GM18526 (cell line): Measurements from ENCODE around the gene PDIA4.

Experiments used
- POLR2A ChIP-seq: IDR thresholded peaks from 3 replicates; pipeline ENCODE4 v1.6.1; 2011; ENCODE audit not compliant: insufficient read length; ENCODE audit errors: extremely low read depth

Gene PDIA4

DNA sequence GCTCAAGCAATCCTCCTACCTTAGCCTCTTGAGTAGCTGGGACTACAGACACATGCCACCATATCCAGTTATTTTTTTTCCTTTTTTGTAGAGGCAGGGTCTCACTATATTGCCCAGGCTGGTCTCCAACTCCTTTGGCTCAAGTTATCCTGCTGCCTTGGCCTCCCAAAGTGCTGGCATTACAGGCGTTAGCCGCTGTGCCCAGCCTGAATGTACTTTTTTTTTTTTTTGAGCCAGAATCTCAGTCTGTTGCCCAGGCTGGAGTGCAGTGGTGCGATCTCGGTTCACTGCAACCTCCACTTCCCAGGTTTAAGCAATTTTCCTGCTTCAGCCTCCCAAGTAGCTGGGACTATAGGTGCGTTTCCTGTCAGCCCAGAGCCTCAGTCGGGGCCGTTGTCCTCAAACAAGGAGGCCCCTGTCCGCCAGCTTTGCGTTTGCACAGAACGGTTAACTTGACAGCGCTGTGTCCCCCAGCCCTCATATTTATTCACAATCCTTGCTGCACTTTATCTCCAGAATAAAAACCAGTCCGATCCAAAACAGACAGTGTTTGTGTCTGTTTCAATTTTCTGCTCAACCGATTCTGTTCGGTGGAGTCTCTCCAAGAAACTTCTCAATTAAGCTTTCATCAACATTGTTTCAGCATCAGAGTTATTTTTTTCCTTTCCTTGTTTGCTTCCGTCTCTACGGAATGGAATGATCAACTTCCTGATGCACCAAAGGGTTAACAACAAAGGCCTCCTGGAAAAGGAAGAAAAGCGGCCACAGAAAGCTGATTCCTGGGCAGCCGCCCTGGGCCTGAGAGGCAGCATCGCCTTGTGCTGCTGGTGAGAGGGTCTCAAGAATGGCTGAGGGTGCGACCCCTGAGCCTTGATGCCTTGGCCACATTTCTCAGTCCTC, 64.5 kb downstream of the PDIA4 start:
- no peak for TF ChIP-seq POLR2A

DNA sequence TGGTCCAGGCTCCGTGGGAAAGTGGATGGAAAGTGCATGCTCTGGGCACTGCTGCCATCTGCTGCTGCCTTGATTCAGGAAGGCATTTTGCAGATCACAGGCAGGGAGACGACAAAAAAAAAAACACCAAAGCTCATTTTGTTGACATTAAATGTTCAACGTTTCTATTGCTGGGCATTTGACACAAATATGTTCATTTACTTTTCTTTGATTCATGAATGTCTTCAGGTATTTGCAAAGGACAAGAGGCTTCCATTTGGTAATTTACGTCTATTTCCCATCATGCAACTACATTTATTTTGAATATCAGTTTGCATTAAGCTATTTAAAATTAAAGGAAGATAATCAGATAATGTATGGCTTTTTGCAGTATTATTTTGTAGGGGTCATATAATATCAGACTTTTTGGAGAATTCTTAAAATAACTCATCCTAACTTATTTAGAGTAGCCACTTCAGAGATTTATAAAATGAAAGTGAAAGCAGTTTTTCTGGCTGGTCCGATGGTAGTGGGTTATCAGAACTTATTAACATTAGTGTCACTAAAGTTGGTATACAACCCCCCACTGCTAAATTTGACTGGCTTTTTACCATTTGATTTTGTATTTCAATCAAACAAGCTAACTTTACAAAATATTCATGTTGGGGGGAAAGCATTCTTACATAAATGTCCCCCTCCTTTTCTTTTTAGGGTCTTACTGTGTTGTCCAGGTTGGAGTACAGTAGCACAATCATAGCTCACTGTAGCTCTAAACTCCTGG, 65.3 kb downstream of the PDIA4 start:
- no peak for TF ChIP-seq POLR2A

DNA sequence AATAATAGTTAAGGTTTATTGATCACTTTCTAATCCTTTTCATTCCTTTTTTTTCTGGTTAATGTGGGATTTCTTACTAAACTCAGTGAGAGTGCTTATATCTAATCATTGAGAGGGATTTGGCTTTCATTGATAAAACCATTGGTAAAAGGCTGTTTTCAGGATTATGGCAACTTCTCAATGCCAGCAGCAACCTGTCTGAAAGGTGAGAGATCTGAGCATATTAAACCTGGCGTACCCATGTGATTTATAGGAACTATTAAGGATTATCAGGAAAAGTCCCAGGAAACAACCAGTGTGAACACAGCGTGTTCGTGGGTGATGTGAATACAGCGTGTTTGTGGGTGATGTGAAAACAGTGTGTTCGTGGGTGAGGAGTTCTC, 65.9 kb downstream of the PDIA4 start:
- TF ChIP-seq POLR2A: no peak

DNA sequence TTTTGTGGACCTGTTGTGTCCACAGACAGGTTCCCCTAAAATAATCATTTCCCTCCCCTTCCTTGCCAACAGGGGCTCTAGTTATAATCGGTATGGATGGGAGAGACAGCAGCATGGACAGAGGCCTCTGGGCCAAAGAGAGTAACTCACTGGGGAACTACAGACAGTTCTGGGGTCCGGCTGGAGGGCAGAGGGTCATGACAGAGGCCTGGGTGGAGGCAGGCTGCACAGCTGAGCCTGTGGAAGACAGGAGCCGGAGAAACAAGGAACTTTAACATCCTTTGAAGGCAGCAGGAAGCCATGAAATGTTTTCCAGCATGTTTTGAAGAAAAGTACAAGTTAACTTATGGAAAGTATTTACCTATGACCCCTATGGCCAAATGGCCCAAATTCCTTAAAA, 68.6 kb downstream of the PDIA4 start:
- no peak for TF ChIP-seq POLR2A

DNA sequence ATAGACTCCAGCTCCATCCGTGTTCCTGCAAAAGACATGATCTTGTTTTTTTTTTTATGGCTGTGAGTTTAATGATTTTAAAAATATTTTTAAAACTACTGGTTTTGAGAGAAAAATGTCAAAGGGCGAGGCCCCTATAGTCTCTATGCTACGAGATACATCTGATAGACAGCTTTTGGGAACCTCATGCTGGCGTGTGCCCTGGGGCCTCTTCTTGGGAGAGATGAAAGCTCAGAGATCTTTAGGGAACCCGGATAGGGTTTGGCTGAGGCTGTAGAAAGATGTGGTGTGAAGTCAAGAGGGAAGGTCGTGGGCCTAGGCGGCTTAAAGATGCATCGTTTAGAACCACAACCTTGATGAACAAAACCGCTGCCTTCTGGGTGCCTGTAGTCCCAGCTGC, 70.2 kb downstream of the PDIA4 start:
- no peak for TF ChIP-seq POLR2A

- no peak for TF ChIP-seq POLR2A
These were observed 73.5 kb downstream of the PDIA4 start for GRCh38 chr7:148954766-148955165.

GRCh38 chr7:148953676-148954075, 74.6 kb downstream of the PDIA4 start:
- TF ChIP-seq POLR2A: no peak
